Progenitor cell of endocrine pancreas (in vitro differentiated cells): ENCODE results near the gene EVI5L. TPM values are rescaled to one million over a fixed set of nuclear protein-coding genes. Genes with fewer than 3 reads are reported as not detected.

Experiments used
- DNase-seq: peaks from one replicate; pipeline ENCODE4 v3.0.0; 2021; ENCODE audit warnings: low spot score; ENCODE audit not compliant: unreplicated experiment
- H3K27ac Mint-ChIP-seq: 2 replicates; pipeline ENCODE4 v1.8.0; 2021; ENCODE audit warnings: mild to moderate bottlenecking, moderate library complexity, mixed read lengths
- H3K27me3 Mint-ChIP-seq: 2 replicates; pipeline ENCODE4 v1.8.0; 2021; ENCODE audit warnings: mixed read lengths
- H3K36me3 Mint-ChIP-seq: 2 replicates; pipeline ENCODE4 v1.8.0; 2022; ENCODE audit warnings: mixed read lengths; ENCODE audit not compliant: insufficient read depth
- H3K4me1 Mint-ChIP-seq: 2 replicates; pipeline ENCODE4 v1.8.0; 2021; ENCODE audit warnings: low read depth, mixed read lengths
- H3K4me3 Mint-ChIP-seq: 2 replicates; pipeline ENCODE4 v1.8.0; 2021; ENCODE audit warnings: low read depth, mild to moderate bottlenecking, moderate library complexity, mixed read lengths
- H3K9me3 Mint-ChIP-seq: 2 replicates; pipeline ENCODE4 v1.8.0; 2021; ENCODE audit warnings: low read depth, mixed read lengths
- total RNA-seq: library from RNA; stranded (reverse); gene quantifications from 2 replicates; pipeline ENCODE4 v1.2.1, GENCODE V29; 2021
- TF ChIP-seq, protein P1 (sequence below): fragments of 200-600 bp; sonication (generic); IDR thresholded peaks from one replicate; pipeline ENCODE4 v1.5.0; 2021; ENCODE audit warnings: antibody characterized with exemption, mild to moderate bottlenecking; ENCODE audit not compliant: unreplicated experiment

Gene EVI5L
- total RNA-seq, 1 donor from 2014 or later, result 16.2 TPM

- TF ChIP-seq, protein P1, sequence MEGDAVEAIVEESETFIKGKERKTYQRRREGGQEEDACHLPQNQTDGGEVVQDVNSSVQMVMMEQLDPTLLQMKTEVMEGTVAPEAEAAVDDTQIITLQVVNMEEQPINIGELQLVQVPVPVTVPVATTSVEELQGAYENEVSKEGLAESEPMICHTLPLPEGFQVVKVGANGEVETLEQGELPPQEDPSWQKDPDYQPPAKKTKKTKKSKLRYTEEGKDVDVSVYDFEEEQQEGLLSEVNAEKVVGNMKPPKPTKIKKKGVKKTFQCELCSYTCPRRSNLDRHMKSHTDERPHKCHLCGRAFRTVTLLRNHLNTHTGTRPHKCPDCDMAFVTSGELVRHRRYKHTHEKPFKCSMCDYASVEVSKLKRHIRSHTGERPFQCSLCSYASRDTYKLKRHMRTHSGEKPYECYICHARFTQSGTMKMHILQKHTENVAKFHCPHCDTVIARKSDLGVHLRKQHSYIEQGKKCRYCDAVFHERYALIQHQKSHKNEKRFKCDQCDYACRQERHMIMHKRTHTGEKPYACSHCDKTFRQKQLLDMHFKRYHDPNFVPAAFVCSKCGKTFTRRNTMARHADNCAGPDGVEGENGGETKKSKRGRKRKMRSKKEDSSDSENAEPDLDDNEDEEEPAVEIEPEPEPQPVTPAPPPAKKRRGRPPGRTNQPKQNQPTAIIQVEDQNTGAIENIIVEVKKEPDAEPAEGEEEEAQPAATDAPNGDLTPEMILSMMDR, result no peak
- H3K4me1 Mint-ChIP-seq, result peaks cover 19% of the 10 kb centered on the region
- no peaks in the 10 kb centered on the region for H3K9me3 Mint-ChIP-seq
- H3K27me3 Mint-ChIP-seq, result no peaks in the 10 kb centered on the region
- peak overlapping the region; percentile 96 for H3K27ac Mint-ChIP-seq
- peak overlapping the region; percentile 75 for H3K4me3 Mint-ChIP-seq
- no peak for DNase-seq
- no peaks in the 10 kb centered on the region for H3K36me3 Mint-ChIP-seq
Observed at GRCh38 chr19:7902796-7903243, 72.8 kb downstream of the EVI5L start.

DNA sequence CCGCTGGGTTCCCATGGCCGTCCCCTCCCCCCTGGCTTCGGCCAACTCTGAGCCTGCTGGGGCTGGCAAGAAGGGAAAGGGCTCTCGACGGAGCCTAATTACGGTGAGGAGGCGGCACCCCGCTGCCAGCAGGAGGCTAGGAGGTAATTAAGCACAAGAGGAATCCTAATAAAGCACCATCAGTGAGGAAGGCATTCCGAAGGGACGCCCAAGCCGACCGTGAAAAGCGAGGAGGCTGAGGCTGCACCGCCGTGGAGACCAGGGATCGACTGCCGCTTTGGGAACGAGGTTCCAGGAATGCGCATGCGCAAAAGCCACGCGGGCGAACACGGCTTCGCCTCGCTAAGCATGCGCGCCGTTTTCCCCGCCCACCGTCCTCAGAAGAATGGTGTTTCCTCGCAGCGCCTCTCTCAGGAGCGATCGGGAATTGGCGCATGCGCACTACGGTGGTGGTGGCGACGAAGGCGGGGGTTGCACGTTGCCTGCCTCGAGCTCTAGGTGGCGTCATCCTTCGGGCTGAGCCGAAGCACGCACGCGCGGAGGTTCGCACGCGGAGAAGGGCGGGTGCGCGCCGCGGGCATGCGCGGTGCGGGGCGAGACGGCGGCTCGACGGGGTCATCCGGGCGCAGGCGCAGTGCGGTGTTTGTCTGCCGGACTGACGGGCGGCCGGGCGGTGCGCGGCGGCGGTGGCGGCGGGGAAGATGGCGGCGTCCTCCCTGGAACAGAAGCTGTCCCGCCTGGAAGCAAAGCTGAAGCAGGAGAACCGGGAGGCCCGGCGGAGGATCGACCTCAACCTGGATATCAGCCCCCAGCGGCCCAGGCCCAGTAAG lies 73.4 kb downstream of the EVI5L start, which contains the start of gene MAP2K7:
Gene MAP2K7 (plus strand): TSS at position 634 of the 830 bp plus-strand sequence. CDS start 68 bp downstream, at position 702.
- Mint-ChIP-seq H3K9me3 (no peaks in the 10 kb centered on the region), H3K27ac (peak within 1 kb of the TSS; percentile 96), H3K4me3 (peak within 1 kb of the TSS; percentile 88), H3K27me3 (no peaks in the 10 kb centered on the region), H3K4me1 (peaks cover 19% of the 10 kb centered on the region), H3K36me3 (no peaks in the 10 kb centered on the region)
- TF ChIP-seq, protein P1, result peak; percentile 61
- peak; percentile 100 for DNase-seq

DNA sequence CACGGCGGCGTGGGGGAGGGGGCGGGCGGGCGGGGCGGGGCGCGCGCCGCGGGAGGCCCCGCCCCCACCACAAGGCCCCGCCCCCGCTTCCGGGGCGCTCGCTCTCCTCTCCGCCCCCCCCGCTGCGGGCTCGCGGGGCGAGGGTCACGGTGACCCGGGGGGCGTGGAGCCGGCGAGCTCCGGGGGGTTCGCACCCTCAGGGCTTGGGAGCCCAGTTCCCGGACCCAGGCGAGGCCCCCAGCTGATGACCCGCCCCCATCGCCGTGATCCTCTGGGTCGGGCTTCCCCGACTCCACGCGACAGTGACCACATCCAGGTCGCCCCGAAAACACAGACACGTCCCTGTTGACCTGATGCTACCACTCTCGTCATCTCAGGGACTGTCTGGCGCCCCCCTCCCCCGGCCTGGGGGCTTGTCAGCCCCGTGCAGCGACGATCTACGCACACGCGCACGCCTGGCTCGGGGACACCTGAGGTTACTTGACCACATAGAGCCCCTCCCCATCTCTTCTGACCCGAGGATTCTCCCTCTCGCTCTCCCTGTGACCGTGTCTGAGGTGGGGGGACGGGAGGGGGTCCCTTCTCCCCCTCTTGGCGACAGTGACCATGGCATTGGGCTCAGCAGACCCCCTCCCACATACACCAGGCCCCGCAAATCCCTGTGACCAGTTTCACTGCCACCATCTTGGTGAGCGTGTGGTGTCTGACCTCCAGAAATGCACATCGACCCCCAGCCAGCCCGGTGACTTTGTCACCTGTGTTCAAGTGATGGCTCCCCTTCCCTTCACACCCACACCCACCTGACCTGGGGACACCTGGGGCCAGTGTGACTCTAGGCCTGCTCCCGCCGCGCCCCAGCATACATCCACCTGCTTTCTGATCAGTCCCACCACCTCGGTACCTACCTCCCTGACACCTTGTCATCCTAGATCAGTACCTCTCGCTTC lies 74.3 kb downstream of the EVI5L start:
- TF ChIP-seq, protein P1, result no peak
- Mint-ChIP-seq H3K27ac (peak overlapping the region; percentile 92), H3K4me1 (peaks cover 19% of the 10 kb centered on the region), H3K4me3 (peak overlapping the region; percentile 88), H3K27me3 (no peaks in the 10 kb centered on the region), H3K9me3 (no peaks in the 10 kb centered on the region), H3K36me3 (no peaks in the 10 kb centered on the region)
- DNase-seq, result no peak

GRCh38 chr19:7905268-7905667 lies 75.2 kb downstream of the EVI5L start:
- TF ChIP-seq, protein P1, result no peak
- H3K4me1 Mint-ChIP-seq, result peaks cover 19% of the 10 kb centered on the region
- no peaks in the 10 kb centered on the region for H3K27me3 Mint-ChIP-seq
- H3K4me3 Mint-ChIP-seq, result peak overlapping the region; percentile 88
- H3K9me3 Mint-ChIP-seq, result no peaks in the 10 kb centered on the region
- no peaks in the 10 kb centered on the region for H3K36me3 Mint-ChIP-seq
- no peak for DNase-seq
- H3K27ac Mint-ChIP-seq, result peak overlapping the region; percentile 92

DNA sequence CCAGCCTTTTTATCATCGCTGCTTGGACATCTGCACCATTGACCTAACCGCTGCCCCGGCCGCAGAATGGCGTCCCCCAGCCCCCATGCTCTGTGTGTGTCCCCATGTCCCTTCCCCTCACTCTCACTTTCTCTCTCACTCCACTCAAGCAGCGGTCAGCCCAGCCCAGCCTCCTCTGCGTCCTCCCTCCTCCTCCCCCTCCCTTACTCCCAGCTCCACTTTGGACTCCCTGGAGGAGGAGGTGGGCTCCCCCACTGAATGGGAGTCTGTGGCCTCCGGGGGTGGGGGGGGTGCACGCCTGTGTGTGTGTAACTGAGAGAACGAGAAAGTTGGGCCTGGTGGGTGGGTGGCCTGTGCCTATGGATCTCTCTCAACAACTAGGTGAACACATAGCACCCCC lies 75.8 kb downstream of the EVI5L start:
- Mint-ChIP-seq H3K4me3 (peak overlapping the region; percentile 66), H3K27ac (no peak overlapping the region), H3K4me1 (peaks cover 19% of the 10 kb centered on the region), H3K27me3 (no peaks in the 10 kb centered on the region), H3K9me3 (no peaks in the 10 kb centered on the region), H3K36me3 (peaks cover 3% of the 10 kb centered on the region)
- DNase-seq, result no peak
- TF ChIP-seq, protein P1, result no peak
